ENCODE data around the gene SHC2.
"Not testable (repeated sequence)": the region's sequence is repeated elsewhere in the genome, so short reads cannot be mapped to it uniquely, and the experiment has no call there.

Gene SHC2

DNA sequence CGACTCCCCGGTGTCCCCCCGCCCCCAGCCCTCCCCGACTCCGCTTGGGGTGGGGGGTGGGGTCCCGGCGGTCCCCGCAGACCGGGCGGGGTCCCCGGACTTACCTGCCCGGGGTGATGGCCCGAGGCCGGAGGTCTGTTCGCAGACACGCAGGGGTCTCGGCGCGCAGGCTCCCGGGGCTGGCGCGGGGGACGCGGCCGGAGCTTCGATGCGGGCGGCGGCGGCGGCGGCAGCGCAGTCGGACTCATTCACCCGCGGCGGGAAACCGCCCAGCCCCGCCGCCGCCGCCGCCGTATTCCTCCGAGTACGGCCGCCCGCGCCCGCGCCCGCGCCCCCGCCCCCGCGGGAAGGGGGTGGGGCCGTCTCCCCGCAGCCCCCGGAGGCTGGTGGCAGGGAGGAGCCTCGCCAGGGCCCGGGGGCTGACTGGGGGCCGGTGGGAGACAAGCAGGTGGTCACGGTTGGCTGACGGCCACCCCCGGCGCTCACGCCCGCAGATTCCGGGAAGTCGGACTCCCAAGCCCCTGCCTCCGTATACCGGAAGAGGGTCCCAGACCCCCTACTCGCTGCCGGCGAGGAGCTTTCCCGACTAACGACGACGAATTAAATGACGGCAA lies 51.8 kb downstream of the SHC2 start, which contains the start of gene C2CD4C:
C2CD4C (minus strand) TSS at position 246 of the 614 bp plus-strand sequence. CDS start 786 bp downstream, outside the sequence.
- DNase-seq (ENCODE audit: low read depth in 3 of 3, low spot score in 1 of 3) = no peak

DNA sequence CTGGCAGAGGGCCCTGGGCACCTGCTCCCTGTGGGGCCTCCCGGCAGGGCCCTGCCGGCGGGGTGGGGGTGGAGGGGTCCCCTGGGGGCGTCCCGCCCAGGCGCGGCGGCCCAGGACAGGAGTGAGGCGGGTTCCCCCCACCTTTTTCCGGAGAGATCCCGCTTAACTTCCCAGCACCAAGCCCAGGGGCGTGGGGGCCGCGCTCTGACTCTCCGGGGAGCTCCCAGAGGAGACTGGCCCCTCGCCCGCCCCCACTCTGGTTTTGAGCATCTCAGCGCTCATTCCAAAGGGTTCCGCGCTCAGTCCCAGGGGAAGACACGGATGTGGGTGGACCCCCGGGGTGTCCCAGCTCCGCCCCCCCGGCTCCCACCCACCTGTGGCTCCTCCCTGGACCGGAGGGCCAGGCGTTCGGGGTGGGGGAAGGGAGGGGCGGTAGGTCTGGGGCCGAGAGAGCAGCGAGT lies 52.4 kb downstream of the SHC2 start:
- DNase-seq (ENCODE audit: low read depth in 3 of 3, low spot score in 1 of 3) = no peak

DNA sequence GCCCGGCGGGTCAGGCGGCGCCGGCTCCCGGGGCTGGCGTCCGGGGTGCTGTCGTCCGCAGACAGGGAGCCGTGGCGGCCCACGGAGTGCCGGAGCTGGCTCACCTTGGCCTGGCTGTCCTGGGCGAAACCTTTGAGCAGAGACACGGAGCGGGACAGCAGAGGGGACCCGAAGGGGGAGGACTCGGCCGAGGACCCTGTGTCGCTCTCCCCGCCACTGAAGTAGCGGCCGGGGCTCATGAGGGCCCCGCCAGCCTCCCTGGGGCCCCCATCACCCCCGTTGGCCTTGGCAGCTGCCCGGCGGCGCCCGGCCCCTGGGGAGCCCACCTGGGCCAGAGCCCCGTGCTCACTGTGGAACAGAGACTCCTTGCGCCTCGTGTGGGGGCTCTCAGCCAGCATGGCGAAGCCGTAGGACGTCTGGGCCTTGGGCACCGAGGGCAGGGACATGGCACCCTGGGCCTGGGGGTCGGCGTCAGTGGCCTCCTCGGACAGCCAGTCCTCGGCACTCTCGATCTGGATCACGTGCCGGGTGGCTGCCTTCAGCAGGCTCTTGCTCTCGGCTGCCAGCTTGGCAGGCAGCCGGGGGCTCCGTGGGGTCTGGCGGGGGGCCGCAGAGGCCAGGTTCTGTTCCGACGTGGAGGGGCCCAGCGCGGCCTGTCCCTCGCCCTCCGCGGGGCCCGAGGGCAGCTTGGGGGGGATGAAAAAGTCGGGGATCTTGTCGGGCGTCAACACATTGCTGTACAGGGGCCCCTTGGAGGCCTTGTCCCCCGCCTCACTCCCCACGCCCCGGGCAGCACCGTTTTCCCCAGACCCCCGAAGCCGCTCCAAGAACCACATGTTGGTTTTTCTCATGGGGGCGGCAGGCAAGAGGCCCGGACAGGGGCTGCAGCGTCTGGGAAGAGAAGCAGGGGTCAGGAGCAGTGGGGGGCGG lies 53.1 kb downstream of the SHC2 start:
- DNase-seq (ENCODE audit: low read depth in 3 of 3, low spot score in 1 of 3) = no peak

DNA sequence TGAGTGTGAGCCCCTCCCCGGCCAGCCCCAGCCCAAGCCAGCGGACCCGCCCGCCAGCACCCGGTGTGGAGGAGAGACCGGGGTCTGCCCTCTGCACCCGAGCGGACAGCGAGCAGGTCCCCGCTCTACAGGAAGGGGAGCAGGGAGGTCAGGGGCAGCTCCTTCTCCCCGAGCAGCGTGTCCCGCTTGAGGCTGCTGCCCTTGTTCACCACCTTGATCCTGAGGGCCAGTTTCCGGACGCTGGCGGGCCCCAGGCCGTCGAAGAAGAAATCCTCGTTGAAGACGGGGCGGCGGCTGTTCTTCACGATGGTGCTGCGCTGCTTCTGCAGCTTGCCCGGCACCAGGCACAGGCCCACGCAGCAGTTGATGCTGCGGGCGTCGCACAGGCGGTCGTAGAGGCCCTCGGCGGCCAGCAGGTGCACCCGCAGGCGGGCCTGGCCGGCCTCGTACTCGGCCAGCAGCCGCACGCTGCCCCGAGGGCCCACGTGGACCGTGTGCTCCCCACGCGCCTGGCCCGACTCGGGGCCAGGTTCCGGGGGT lies 53.8 kb downstream of the SHC2 start:
- DNase-seq (ENCODE audit: low read depth in 3 of 3, low spot score in 1 of 3) = no peak

DNA sequence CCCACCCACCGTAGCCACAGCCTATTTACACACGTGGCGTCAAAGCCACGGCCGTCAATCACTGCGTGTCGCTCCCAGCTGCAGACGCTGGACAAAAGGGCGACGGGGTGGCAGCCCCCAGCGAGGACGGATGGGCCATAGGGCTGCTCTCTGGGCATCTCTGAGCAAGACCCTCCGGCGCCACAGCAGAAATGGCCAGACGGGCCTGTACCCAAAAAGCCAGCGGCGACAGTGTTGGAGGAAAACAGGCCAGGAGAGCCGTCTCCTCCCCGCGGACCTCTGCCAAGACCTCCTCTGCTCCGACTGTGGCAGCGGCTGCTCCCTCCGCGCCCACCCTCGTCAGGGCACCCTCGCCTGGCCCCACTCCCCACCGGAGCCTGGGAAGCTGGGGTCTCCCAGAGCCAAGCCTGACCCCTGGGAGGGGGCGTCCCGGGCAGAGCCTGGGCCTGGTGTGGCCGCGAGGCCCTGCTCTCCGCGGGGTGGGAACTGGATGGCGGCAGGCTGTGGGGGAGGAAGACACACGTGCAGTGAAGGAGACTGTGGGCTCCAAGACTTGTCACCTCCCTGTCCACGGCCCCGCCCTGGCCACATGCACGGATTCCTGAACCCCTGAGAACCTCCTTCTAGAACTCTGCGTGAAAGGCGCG lies 54.6 kb downstream of the SHC2 start:
- DNase-seq (ENCODE audit: low read depth in 3 of 3, low spot score in 1 of 3) = no peak

DNA sequence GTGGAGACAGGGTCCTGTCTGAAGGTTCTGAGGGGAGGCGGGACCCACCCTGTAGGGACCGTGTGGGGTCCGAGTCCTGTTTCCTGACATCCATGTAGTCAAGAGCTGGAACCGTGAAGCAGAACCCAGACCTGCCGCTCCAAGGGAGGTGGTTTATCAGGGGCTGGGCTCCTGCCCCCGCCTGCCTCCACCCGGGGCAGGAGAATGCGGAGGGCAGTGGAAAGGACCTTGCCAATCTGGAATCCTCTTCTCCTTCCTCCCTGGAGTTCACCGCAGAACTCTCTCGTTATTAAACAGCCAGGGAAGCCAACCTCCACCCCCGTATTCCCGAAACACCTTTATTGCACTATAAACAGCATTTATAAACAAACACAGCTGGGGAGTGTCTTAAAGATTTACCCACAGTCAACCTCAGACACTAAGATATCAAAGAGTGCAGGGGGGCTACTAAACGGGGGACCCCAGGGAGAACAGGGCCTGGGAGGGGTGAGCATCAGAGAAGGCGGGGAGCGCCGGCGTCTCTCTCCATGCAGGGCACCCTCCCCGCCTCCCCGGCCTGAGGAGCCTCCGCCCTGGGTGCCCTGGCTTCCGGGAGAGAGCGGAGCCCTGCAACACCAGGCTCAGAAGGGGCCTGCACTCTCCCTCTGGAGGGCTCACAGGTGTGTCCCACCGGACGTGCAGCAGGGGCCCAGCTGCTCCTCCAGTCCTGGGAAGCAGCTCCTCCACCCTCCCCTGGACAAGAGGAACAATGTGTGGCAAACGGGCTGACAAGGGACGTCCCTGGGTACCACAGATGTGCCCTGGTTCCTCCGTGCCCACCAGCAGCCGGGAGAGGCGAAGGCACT lies 55.5 kb downstream of the SHC2 start:
- no peak for DNase-seq (ENCODE audit: low read depth in 3 of 3, low spot score in 1 of 3)

DNA sequence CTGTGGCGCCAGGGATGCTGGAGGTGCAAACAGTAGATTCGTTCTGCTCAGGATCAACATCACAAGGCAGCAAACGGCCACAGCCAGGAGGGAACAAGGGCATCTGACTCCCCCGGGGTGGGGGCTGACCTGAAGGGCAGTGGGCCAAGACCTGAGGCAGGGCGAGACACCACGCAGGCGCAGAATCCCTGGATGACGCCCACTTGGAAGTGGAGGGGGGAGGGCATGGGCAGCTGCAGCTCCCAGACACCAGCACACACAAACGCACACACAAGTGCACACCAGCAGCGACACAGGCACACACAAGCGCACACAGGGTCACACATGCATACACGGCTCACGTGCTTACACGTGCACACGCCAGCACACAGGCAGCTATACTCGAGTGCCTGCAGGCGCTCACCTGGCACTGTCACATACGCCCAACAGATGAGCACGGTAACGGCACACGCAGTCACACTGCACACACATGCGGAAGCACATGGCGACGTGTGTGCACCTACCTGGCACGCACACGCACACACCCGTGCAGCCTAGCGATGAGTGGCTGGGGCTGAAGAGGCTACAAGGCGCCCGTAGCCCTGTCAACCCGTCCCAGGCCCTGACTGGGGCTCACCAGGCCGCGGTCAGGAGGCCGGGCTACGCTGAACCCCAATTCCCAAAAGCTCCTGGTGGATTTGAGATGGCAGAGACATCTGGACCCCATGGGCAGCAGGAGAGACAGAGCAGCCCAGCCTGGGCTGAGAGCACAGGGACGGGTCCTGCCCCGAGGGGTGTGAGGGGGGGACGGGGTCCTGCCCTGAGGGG lies 57.4 kb downstream of the SHC2 start:
- DNase-seq (ENCODE audit: low read depth in 3 of 3, low spot score in 1 of 3) = no peak

DNA sequence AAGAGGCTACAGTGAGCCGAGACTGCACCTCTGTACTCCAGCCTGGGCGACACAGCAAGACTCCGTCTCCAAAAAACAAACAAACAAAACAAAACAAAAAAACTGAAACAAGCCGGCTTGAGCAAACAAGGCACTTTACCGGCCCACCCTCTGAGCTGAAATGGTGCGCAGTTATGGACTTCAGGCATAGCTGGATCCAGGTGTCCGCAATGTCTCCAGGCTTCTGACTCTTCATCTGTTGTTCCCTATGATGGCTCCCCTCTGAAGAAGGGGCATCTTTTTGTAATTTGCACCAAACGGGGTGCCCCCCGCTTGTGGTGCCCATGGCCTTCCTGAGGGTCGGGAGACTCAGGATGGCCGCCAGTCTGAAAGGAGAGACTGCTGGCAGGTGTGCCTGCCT lies 58.0 kb downstream of the SHC2 start:
- no peak for DNase-seq (ENCODE audit: low read depth in 3 of 3, low spot score in 1 of 3)

DNA sequence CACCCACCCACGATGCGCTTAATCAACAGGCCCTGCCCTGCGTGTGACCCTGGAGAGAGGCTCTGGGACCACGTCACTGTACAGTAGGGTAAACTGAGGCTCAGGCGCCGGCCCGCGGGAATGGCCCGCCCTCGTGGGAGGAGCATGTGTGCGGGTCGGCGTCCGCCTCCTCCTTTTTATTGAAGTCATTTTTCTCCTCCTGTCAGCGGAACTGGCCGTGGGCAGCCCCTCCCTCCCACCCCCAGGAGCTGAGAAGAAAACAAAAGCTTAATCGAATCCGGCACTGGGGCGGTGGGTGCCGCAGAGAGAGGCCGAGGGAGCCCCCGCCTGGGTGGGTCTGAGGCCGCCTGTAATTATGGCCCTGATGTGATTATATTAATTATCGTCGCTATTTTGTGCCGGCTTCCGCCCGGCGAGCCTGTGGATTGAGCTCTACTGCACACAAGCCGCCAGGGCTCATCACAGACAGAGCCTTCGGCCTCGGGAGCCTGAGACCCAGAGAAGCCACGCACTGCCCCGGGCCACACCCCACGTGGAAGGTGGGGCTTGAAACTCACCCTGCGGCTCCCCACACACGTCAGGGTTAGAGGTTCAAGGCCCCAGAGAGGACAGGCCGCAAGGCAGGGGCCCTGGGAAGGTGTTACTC lies 58.8 kb downstream of the SHC2 start:
- DNase-seq (ENCODE audit: low read depth in 3 of 3, low spot score in 1 of 3) = no peak

DNA sequence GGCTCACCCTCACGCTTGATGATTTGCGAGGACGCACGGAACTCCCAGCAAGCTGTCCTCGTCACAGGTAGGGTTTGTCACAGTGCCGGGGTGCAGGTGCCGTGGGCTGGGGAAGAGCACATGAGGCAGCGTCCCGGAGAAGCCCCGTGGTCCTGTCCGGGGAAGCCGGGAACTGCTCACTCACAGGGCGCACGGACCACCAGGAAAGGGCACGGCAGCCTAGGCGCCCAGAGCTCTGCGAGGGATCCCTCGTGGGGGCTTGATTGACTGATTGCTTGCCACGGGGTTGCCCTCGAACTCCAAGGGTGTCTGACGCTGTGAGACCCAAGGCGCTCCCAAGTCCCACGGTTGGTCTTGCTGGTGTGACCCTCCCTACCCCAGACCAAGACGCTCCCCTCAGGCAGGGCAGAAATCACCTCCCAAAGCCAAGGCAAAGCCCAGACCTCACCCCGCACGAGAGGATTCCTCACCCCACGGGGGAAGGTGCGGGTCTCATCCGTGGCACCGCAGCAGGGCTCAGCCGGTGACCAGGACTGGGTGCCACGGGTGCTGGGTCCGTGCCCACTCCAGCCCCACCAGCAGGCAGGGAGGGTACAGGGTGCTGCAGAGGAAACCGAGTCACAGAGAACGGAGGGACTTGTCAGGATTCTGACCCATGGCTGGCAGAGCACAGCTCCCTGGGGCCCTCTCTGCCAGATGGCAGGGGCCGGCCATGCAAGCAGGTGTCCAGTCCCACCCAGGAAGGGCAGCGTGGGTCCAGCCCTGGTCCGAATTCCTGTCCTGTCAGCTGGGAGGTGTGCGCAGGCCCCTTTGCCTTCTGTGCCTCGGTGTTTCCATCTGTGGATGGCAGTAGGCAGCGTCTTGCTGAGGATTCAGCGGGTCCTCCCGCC lies 59.6 kb downstream of the SHC2 start:
- DNase-seq (ENCODE audit: low read depth in 3 of 3, low spot score in 1 of 3) = no peak

DNA sequence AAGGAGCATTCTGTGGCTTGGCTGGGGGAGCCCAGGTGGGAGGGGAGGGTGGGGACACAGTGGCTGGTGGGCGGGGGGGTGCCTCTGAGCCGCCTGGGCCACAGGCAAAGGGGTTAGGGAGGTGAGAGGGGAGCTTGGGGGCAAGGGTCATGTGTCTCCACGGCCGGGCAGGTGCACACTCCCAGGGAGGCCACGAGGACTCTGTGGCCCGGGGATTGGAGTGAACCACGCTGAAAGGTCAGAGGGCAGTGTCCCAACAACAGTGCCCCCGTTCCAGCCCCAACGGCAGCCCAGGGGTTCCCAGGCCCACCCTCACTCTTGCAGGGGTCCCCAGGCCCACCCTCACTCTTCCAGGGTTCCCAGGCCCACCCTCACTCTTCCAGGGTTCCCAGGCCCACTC lies 61.5 kb downstream of the SHC2 start:
- DNase-seq (ENCODE audit: low read depth in 3 of 3, low spot score in 1 of 3) = no peak

DNA sequence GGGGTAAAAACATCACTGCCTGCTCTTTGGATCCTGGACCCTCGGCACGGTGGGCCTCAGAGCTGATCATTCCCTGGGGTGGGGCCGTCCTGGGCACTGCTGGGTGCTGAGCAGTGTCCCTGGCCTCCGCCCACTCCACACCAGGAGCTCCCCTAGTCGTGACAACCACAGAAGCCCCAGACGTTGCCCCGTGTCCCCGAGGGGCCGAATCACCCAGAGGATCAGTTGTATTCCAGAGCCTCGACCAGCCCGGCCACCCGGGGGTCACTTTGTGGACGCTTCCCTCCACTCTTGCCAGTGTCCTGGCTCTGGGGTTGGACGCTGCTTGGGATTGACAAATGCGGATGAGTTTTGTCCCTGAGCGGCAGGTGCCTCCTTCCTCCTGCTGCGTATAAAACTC lies 62.1 kb downstream of the SHC2 start:
- DNase-seq (ENCODE audit: low read depth in 3 of 3, low spot score in 1 of 3) = no peak

DNA sequence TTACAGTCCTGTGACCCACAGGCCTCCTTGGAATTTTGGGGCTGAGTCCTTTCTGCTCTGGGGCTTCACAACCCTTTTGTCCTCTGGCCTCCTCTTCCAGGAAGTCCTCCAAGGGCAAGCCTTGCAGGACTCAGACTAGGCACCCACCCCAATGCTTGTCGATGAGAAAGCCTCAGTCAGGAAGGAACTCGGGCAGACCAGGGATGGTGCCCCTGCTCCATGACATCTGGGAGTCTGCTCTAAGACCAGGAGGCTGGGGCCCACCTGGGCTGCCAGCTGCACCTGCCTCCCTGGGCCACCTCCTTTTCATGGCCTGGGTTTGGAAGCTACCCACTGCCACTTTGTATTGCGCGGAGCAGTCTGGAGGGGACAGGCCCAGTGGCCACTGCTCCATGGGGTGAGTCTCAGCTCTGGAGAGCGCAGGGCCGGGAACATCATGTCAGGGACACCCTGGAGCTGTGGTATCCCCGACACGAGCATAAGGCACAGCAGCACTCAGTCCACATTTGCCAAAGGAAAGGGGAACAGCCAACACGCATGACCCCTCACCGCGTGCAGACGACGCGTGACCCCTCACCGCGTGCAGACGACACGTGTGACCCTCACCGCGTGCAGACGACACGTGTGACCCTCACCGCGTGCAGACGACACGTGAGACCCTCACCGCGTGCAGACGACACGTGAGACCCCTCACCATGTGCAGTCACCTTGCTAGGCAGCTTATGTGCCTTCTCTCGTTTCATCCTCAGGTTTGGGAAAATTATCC lies 62.7 kb downstream of the SHC2 start:
- no peak for DNase-seq (ENCODE audit: low read depth in 3 of 3, low spot score in 1 of 3)

DNA sequence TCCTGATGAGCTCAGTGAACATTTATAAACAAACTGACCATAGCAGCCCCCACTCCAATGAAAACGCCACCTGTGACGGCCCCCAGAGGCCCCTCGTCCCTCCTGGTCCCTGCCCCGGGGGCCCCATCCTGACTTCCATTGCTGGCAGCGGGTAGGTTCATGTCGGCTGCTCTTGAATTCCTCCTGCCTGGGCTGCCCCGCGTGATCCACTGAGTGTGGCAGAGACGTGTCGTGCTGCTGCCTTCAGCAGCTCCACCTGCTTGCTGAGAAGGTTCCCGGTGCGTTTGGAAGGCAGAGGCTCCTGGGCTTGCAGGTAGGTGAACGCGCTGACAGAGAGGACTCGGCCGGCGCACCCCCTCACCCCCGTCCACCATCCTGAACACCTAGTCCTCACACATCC lies 63.5 kb downstream of the SHC2 start:
- no peak for DNase-seq (ENCODE audit: low read depth in 3 of 3, low spot score in 1 of 3)

DNA sequence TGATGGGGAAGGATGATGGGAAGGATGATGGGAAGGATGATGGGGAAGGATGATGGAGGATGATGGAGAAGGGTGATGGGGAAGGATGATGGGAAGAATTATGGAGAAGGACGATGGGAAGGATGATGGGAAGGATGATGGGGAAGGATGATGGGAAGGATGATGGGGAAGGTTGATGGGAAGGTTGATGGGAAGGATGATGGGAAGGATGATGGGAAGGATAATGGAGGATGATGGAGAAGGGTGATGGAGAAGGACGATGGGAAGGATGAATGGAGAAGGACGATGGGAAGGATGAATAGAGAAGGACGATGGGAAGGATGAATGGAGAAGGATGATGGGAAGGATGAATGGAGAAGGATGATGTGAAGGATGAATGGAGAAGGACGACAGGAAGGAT lies 65.4 kb downstream of the SHC2 start:
- DNase-seq (ENCODE audit: low read depth in 3 of 3, low spot score in 1 of 3) = no peak

DNA sequence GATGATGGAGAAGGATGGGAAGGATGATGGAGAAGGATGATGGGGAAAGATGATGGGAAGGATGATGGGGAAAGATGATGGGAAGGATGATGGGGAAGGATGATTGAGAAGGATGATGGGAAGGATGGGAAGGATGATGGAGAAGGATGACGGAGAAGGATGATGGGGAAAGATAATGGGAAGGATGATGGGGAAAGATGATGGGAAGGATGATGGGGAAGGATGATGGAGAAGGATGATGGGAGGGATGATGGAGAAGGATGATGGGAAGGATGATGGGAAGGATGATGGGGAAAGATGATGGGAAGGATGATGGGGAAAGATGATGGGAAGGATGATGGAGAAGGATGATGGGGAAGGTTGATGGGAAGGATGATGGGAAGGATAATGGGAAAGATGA lies 66.0 kb downstream of the SHC2 start:
- DNase-seq (ENCODE audit: low read depth in 3 of 3, low spot score in 1 of 3) = not testable (repeated sequence)

DNA sequence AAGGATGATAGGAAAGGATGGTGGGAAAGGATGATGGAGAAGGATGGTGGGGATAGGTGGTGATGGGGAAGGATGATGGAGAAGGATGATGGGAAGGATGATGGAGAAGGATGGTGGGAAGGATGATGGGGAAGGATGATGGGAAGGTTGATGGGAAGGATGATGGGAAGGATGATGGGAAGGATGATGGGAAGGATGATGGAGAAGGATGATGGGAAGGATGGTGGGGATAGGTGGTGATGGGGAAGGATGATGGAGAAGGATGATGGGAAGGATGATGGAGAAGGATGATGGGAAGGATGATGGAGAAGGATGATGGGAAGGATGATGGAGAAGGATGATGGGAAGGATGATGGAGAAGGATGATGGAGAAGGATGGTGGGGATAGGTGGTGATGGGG lies 67.3 kb downstream of the SHC2 start:
- not testable (repeated sequence) for DNase-seq (ENCODE audit: low read depth in 3 of 3, low spot score in 1 of 3)
